HEK293 (cell line): Measurements from ENCODE around the gene RBMS1.
A peak's percentile ranks its signal among the peaks of the same experiment; 100 is the strongest.

Experiments used
- CTCF ChIA-PET: fragments of 350-600 bp; formaldehyde crosslinking; extraction: SDS; loops from one replicate; lab custom pipeline; 2021; ENCODE audit warnings: antibody characterized with exemption; lab: Yijun Ruan, JAX
- POLR2A ChIA-PET: fragments of 300-600 bp; formaldehyde crosslinking; extraction: SDS; loops from one replicate; lab custom pipeline; 2020; ENCODE audit warnings: antibody characterized with exemption, inconsistent platforms; lab: Yijun Ruan, JAX
- H3K27ac ChIP-seq: fragments of 200-500 bp; sonication (Bioruptor generic); 2 replicates; pipeline ENCODE4 v1.5.1; 2014; ENCODE audit warnings: low read depth, low read length, control low read depth, inconsistent platforms; ENCODE audit errors: extremely low read depth
- H3K36me3 ChIP-seq, 2 experiments: fragments of 200-500 bp in 1 of 2; sonication (Bioruptor generic) in 1 of 2; 1 replicate in 1 of 2; 2 replicates in 1 of 2; pipeline ENCODE4 v1.5.1; 2014 to 2017; ENCODE audit warnings: inconsistent platforms in 2 of 2, low read length in 2 of 2; ENCODE audit not compliant: control insufficient read depth in 2 of 2, insufficient read depth in 1 of 2
- H3K4me1 ChIP-seq: fragments of 200-500 bp; sonication (Bioruptor generic); 2 replicates; pipeline ENCODE4 v1.5.1; 2014; ENCODE audit warnings: mild to moderate bottlenecking, low read length, inconsistent platforms; ENCODE audit not compliant: control insufficient read depth, insufficient read depth
- H3K4me3 ChIP-seq: 2 replicates; pipeline ENCODE4 v1.5.1; 2011; ENCODE audit warnings: low read depth, mild to moderate bottlenecking, control low read depth, low read length, moderate library complexity
- H3K9me3 ChIP-seq: fragments of 200-500 bp; sonication (Bioruptor generic); 2 replicates; pipeline ENCODE4 v1.5.1; 2014; ENCODE audit warnings: low read depth, low read length, inconsistent platforms; ENCODE audit not compliant: control insufficient read depth, insufficient read depth
- SP3 ChIP-seq: fragments of 450-650 bp; formaldehyde crosslinking; IDR thresholded peaks from 2 replicates; pipeline ENCODE4 v1.5.1; 2016; ENCODE audit warnings: missing biosample characterization, missing genetic modification characterization
- ZBTB48 ChIP-seq: fragments of 450-650 bp; formaldehyde crosslinking; IDR thresholded peaks from 2 replicates; pipeline ENCODE4 v1.5.1; 2016; ENCODE audit warnings: missing biosample characterization, missing genetic modification characterization
- ZNF24 ChIP-seq: fragments of 450-650 bp; formaldehyde crosslinking; IDR thresholded peaks from 2 replicates; pipeline ENCODE4 v1.5.1; 2016; ENCODE audit warnings: missing biosample characterization, missing genetic modification characterization
- ZNF248 ChIP-seq: fragments of 450-650 bp; formaldehyde crosslinking; IDR thresholded peaks from 2 replicates; pipeline ENCODE4 v1.5.1; 2017; ENCODE audit warnings: missing biosample characterization, missing genetic modification characterization
- ZNF311 ChIP-seq: fragments of 450-650 bp; formaldehyde crosslinking; IDR thresholded peaks from 2 replicates; pipeline ENCODE4 v1.5.1; 2017; ENCODE audit warnings: missing biosample characterization, missing genetic modification characterization, borderline replicate concordance
- ZNF366 ChIP-seq: fragments of 450-650 bp; formaldehyde crosslinking; conservative IDR thresholded peaks from 2 replicates; pipeline ENCODE4 v1.5.1; 2016; ENCODE audit warnings: missing biosample characterization, missing genetic modification characterization
- ZNF394 ChIP-seq: fragments of 450-650 bp; formaldehyde crosslinking; IDR thresholded peaks from 2 replicates; pipeline ENCODE4 v1.5.1; 2016; ENCODE audit warnings: missing biosample characterization, missing genetic modification characterization, mild to moderate bottlenecking, moderate library complexity, borderline replicate concordance
- ZNF518A ChIP-seq: fragments of 450-650 bp; formaldehyde crosslinking; conservative IDR thresholded peaks from 2 replicates; pipeline ENCODE4 v1.5.1; 2016; ENCODE audit warnings: low read depth, missing biosample characterization, missing genetic modification characterization
- ZNF544 ChIP-seq: fragments of 450-650 bp; formaldehyde crosslinking; IDR thresholded peaks from 2 replicates; pipeline ENCODE4 v1.5.0; 2017; ENCODE audit warnings: missing biosample characterization, missing genetic modification characterization
- ZNF596 ChIP-seq: fragments of 450-650 bp; IDR thresholded peaks from 2 replicates; pipeline ENCODE4 v1.5.0; 2018; ENCODE audit warnings: missing biosample characterization, mild to moderate bottlenecking, missing genetic modification characterization, moderate library complexity
- ZNF654 ChIP-seq: fragments of 450-650 bp; formaldehyde crosslinking; IDR thresholded peaks from 2 replicates; pipeline ENCODE4 v1.5.1; 2016; ENCODE audit warnings: low read depth, missing biosample characterization, missing genetic modification characterization
- ZNF658 ChIP-seq: fragments of 450-650 bp; formaldehyde crosslinking; IDR thresholded peaks from 2 replicates; pipeline ENCODE4; 2016; ENCODE audit warnings: missing biosample characterization, missing genetic modification characterization
- ZNF768 ChIP-seq: fragments of 450-650 bp; formaldehyde crosslinking; IDR thresholded peaks from 2 replicates; pipeline ENCODE4 v1.5.1; 2018; ENCODE audit warnings: missing biosample characterization, mild to moderate bottlenecking, missing genetic modification characterization
- ZNF785 ChIP-seq: fragments of 450-650 bp; formaldehyde crosslinking; IDR thresholded peaks from 2 replicates; pipeline ENCODE4 v1.5.1; 2016; ENCODE audit warnings: missing biosample characterization, missing genetic modification characterization
- TF ChIP-seq, protein P1 (sequence below): fragments of 450-650 bp; formaldehyde crosslinking; IDR thresholded peaks from 2 replicates; pipeline ENCODE4 v1.5.1; 2016; ENCODE audit warnings: missing biosample characterization, missing genetic modification characterization
- TF ChIP-seq, protein P2 (sequence below): fragments of 450-650 bp; formaldehyde crosslinking; IDR thresholded peaks from 2 replicates; pipeline ENCODE4 v1.5.1; 2017; ENCODE audit warnings: missing biosample characterization, mild to moderate bottlenecking, missing genetic modification characterization, moderate library complexity
- TF ChIP-seq, protein P3 (sequence below): fragments of 450-650 bp; formaldehyde crosslinking; IDR thresholded peaks from 2 replicates; pipeline ENCODE4 v1.5.1; 2017; ENCODE audit warnings: missing biosample characterization, missing genetic modification characterization

The RBMS1 gene

DNA sequence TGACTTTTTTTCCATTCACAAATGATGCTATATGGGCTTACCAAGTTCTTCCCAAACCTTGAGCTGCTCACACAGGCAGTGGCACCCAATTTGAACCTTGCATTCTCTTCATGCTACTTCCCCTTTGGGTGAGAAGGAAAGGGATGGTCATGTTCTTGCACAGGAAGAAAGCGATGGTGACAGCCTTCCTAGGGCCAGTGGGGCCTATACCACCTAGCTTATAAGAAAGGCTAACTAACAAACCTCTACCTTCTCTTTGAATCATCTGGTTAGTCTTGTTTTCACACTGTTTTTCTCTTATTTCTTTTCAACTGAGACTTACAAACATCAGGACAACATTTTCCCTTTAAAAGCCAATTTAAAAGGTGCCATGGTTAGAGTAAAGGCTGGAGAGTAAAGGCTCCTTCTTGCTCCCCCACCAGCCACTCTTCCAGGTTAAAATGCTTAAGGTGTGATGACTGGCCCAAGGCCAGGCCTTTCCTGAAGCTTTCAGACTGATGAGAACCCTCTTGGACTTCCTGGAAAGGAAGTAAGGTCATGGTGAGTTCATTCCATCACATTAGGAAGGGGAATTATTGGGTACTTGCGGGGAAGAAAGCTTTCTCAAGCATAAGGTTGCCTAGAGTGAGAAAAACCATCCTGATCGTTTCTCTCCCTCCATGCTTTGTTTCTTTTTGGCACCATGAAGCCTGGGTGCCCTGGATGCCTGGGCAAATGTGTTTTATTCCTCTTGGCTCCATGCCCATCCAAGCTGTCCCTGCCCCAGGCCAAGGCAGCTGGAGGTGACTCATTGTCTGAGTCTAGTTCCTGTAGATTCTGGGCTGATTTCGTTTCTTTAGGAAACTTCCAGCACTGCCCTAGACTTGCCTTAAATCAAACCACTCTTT lies 252.1 kb downstream of the RBMS1 start (continued):
- TF ChIP-seq, protein P1, sequence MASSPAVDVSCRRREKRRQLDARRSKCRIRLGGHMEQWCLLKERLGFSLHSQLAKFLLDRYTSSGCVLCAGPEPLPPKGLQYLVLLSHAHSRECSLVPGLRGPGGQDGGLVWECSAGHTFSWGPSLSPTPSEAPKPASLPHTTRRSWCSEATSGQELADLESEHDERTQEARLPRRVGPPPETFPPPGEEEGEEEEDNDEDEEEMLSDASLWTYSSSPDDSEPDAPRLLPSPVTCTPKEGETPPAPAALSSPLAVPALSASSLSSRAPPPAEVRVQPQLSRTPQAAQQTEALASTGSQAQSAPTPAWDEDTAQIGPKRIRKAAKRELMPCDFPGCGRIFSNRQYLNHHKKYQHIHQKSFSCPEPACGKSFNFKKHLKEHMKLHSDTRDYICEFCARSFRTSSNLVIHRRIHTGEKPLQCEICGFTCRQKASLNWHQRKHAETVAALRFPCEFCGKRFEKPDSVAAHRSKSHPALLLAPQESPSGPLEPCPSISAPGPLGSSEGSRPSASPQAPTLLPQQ (tag by site-specific recombination) = 0 out of 2 replicates have a peak, but pooled peaks have one; percentile 21
- no peak for TF ChIP-seq ZNF785 (tag by site-specific recombination)
- no peak for TF ChIP-seq ZNF248 (tag by site-specific recombination)
- TF ChIP-seq ZNF366 (tag by site-specific recombination) = peak; percentile 22; the same call in 1 of the 2 replicates
- TF ChIP-seq ZNF518A (tag by site-specific recombination) = 0 out of 2 replicates have a peak, but pooled peaks have one; percentile 21
- TF ChIP-seq ZBTB48 (tag by site-specific recombination) = peak; percentile 23; the same call in 1 of the 2 replicates

DNA sequence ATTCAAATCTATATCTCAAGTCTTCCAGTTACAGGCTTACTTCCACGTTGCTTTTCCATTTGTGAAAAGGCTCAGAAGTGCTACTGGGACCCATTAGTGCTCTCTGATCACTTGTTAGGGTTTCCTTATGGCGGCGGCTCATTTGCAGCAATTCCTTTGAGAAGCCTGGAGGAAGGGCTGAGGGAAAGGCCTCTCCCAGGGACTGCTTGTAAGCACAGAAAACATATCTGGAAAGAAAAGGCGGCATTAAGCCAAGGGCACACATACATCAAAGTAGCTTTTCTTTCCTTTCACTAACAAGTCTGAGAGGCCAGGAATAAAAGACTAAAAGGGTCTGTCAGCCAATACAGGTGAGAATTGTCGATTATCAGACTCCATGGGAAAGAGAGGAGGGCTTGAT lies 254.2 kb downstream of the RBMS1 start:
- no peak overlapping the region for H3K27ac ChIP-seq
- POLR2A ChIA-PET = no interaction called here

More for the DNA sequence above, 254.2 kb downstream of the RBMS1 start:
- peaks cover 11% of the 10 kb centered on the region for H3K4me1 ChIP-seq
- no peak for TF ChIP-seq ZNF311 (tag by site-specific recombination)
- TF ChIP-seq ZNF654 (tag by site-specific recombination) = no peak
- TF ChIP-seq ZNF544 (tag by site-specific recombination) = no peak
- no peak for TF ChIP-seq ZNF24 (tag by site-specific recombination)
- TF ChIP-seq SP3 = no peak
- TF ChIP-seq ZNF658 (tag by site-specific recombination) = no peak
- TF ChIP-seq ZNF596 (tag by site-specific recombination) = no peak
- TF ChIP-seq, protein P2, sequence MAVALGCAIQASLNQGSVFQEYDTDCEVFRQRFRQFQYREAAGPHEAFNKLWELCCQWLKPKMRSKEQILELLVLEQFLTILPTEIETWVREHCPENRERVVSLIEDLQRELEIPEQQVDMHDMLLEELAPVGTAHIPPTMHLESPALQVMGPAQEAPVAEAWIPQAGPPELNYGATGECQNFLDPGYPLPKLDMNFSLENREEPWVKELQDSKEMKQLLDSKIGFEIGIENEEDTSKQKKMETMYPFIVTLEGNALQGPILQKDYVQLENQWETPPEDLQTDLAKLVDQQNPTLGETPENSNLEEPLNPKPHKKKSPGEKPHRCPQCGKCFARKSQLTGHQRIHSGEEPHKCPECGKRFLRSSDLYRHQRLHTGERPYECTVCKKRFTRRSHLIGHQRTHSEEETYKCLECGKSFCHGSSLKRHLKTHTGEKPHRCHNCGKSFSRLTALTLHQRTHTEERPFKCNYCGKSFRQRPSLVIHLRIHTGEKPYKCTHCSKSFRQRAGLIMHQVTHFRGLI (tag by site-specific recombination) = no peak
- no peak for TF ChIP-seq ZNF394 (tag by site-specific recombination)
- TF ChIP-seq, protein P3, sequence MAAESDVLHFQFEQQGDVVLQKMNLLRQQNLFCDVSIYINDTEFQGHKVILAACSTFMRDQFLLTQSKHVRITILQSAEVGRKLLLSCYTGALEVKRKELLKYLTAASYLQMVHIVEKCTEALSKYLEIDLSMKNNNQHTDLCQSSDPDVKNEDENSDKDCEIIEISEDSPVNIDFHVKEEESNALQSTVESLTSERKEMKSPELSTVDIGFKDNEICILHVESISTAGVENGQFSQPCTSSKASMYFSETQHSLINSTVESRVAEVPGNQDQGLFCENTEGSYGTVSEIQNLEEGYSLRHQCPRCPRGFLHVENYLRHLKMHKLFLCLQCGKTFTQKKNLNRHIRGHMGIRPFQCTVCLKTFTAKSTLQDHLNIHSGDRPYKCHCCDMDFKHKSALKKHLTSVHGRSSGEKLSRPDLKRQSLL (tag by site-specific recombination) = no peak
- TF ChIP-seq ZNF768 (tag by site-specific recombination) = no peak
- TF ChIP-seq, all 188 proteins: peak for 0
- no peak overlapping the region for H3K4me3 ChIP-seq
- CTCF ChIA-PET = no interaction called here
- H3K9me3 ChIP-seq = no peaks in the 10 kb centered on the region
- no peaks in the 10 kb centered on the region for H3K36me3 ChIP-seq
